IPS-18a (cell line): ENCODE results near the gene EMP2.
A peak's percentile ranks its signal among the peaks of the same experiment; 100 is the strongest.

Source experiments
- H3K27ac ChIP-seq: one replicate; pipeline ENCODE4 v1.5.1; 2013; ENCODE audit warnings: low read length
- H3K27me3 ChIP-seq: one replicate; pipeline ENCODE4 v1.6.1; 2013; ENCODE audit warnings: mild to moderate bottlenecking, low read length; ENCODE audit not compliant: control insufficient read depth, insufficient read depth
- H3K36me3 ChIP-seq: one replicate; pipeline ENCODE4 v1.6.1; 2013; ENCODE audit warnings: low read depth, low read length; ENCODE audit not compliant: control insufficient read depth
- H3K4me1 ChIP-seq: one replicate; pipeline ENCODE4 v1.6.1; 2013; ENCODE audit warnings: low read depth, low read length; ENCODE audit not compliant: control insufficient read depth
- H3K4me3 ChIP-seq: one replicate; pipeline ENCODE4 v1.5.1; 2013; ENCODE audit warnings: low read length
- H3K9ac ChIP-seq: one replicate; pipeline ENCODE4 v1.6.1; 2013; ENCODE audit warnings: mild to moderate bottlenecking, low read length, moderate library complexity
- H3K9me3 ChIP-seq: one replicate; pipeline ENCODE4 v1.6.1; 2013; ENCODE audit warnings: low read depth, low read length; ENCODE audit not compliant: control insufficient read depth

Gene EMP2

GRCh38 chr16:10589109-10589508, 8.7 kb upstream of the EMP2 start:
- no peak overlapping the region for H3K4me3 ChIP-seq
- H3K36me3 ChIP-seq: no peaks in the 10 kb centered on the region
- peaks cover 7% of the 10 kb centered on the region for H3K4me1 ChIP-seq
- no peak overlapping the region for H3K9ac ChIP-seq
- no peaks in the 10 kb centered on the region for H3K9me3 ChIP-seq
- H3K27ac ChIP-seq: no peak overlapping the region
- H3K27me3 ChIP-seq: no peaks in the 10 kb centered on the region

GRCh38 chr16:10587622-10588021, 7.2 kb upstream of the EMP2 start:
- Histone ChIP-seq H3K27ac (no peak overlapping the region), H3K9me3 (no peaks in the 10 kb centered on the region), H3K9ac (no peak overlapping the region), H3K27me3 (no peaks in the 10 kb centered on the region), H3K4me3 (no peak overlapping the region), H3K4me1 (peaks cover 7% of the 10 kb centered on the region), H3K36me3 (no peaks in the 10 kb centered on the region)

- H3K4me3 ChIP-seq: no peak overlapping the region
- H3K36me3 ChIP-seq: no peaks in the 10 kb centered on the region
- H3K9ac ChIP-seq: no peak overlapping the region
- H3K27me3 ChIP-seq: no peaks in the 10 kb centered on the region
- H3K4me1 ChIP-seq: peaks cover 12% of the 10 kb centered on the region
- H3K9me3 ChIP-seq: no peaks in the 10 kb centered on the region
- no peak overlapping the region for H3K27ac ChIP-seq
Observed at GRCh38 chr16:10584981-10585438, 4.6 kb upstream of the EMP2 start.

GRCh38 chr16:10583269-10583668, 2.9 kb upstream of the EMP2 start:
- H3K27ac ChIP-seq: no peak overlapping the region
- peaks cover 17% of the 10 kb centered on the region for H3K4me1 ChIP-seq
- no peaks in the 10 kb centered on the region for H3K36me3 ChIP-seq
- H3K27me3 ChIP-seq: peaks cover 12% of the 10 kb centered on the region
- H3K9ac ChIP-seq: no peak overlapping the region
- H3K9me3 ChIP-seq: no peaks in the 10 kb centered on the region
- H3K4me3 ChIP-seq: no peak overlapping the region

GRCh38 chr16:10581507-10581906, 1.1 kb upstream of the EMP2 start:
- no peak overlapping the region for H3K4me3 ChIP-seq
- no peak overlapping the region for H3K27ac ChIP-seq
- peaks cover 12% of the 10 kb centered on the region for H3K27me3 ChIP-seq
- no peaks in the 10 kb centered on the region for H3K36me3 ChIP-seq
- peaks cover 31% of the 10 kb centered on the region for H3K4me1 ChIP-seq
- no peak overlapping the region for H3K9ac ChIP-seq
- no peaks in the 10 kb centered on the region for H3K9me3 ChIP-seq

- H3K27me3 ChIP-seq: peaks cover 12% of the 10 kb centered on the region
- H3K4me1 ChIP-seq: peaks cover 36% of the 10 kb centered on the region
- no peaks in the 10 kb centered on the region for H3K9me3 ChIP-seq
- peak overlapping the region; percentile 74 for H3K4me3 ChIP-seq
- H3K9ac ChIP-seq: peak overlapping the region; percentile 54
- no peak overlapping the region for H3K27ac ChIP-seq
- no peaks in the 10 kb centered on the region for H3K36me3 ChIP-seq
Observed at GRCh38 chr16:10580883-10581247, 467 bp upstream of the EMP2 start.

- H3K27ac ChIP-seq: no peak overlapping the region
- peak overlapping the region; percentile 74 for H3K4me3 ChIP-seq
- peak overlapping the region; percentile 54 for H3K9ac ChIP-seq
- H3K27me3 ChIP-seq: peaks cover 12% of the 10 kb centered on the region
- H3K4me1 ChIP-seq: peaks cover 29% of the 10 kb centered on the region
- H3K36me3 ChIP-seq: no peaks in the 10 kb centered on the region
- H3K9me3 ChIP-seq: no peaks in the 10 kb centered on the region
Observed at GRCh38 chr16:10579575-10579964, 828 bp downstream of the EMP2 start.

GRCh38 chr16:10578474-10579316, 1.7 kb downstream of the EMP2 start:
- Histone ChIP-seq H3K9me3 (no peaks in the 10 kb centered on the region), H3K27me3 (peaks cover 12% of the 10 kb centered on the region), H3K36me3 (no peaks in the 10 kb centered on the region), H3K4me3 (no peak overlapping the region), H3K9ac (no peak overlapping the region), H3K4me1 (peaks cover 29% of the 10 kb centered on the region), H3K27ac (no peak overlapping the region)

GRCh38 chr16:10577305-10578202, 2.8 kb downstream of the EMP2 start:
- H3K27me3 ChIP-seq: peaks cover 12% of the 10 kb centered on the region
- no peaks in the 10 kb centered on the region for H3K9me3 ChIP-seq
- H3K4me1 ChIP-seq: peaks cover 29% of the 10 kb centered on the region
- H3K27ac ChIP-seq: no peak overlapping the region
- no peak overlapping the region for H3K9ac ChIP-seq
- no peaks in the 10 kb centered on the region for H3K36me3 ChIP-seq
- H3K4me3 ChIP-seq: no peak overlapping the region

- no peak overlapping the region for H3K4me3 ChIP-seq
- no peaks in the 10 kb centered on the region for H3K9me3 ChIP-seq
- peaks cover 12% of the 10 kb centered on the region for H3K27me3 ChIP-seq
- no peaks in the 10 kb centered on the region for H3K36me3 ChIP-seq
- H3K9ac ChIP-seq: no peak overlapping the region
- no peak overlapping the region for H3K27ac ChIP-seq
- peaks cover 29% of the 10 kb centered on the region for H3K4me1 ChIP-seq
Observed at GRCh38 chr16:10576390-10577304, 3.8 kb downstream of the EMP2 start.
